PC-3 (cell line): ENCODE results near the gene CAPN13.

Experiments
- EZH2 ChIP-seq: fragments of 300-600 bp; sonication (generic); IDR thresholded peaks from one replicate; pipeline ENCODE4 v1.6.1; 2017; ENCODE audit warnings: antibody characterized with exemption, mild to moderate bottlenecking, low read length; ENCODE audit not compliant: unreplicated experiment
- TF ChIP-seq, protein P1 (sequence below): fragments of 300-600 bp; sonication (generic); conservative IDR thresholded peaks from 2 replicates; pipeline ENCODE4 v1.5.1; 2017; ENCODE audit warnings: antibody characterized with exemption, low read depth, mild to moderate bottlenecking, low read length

DNA sequence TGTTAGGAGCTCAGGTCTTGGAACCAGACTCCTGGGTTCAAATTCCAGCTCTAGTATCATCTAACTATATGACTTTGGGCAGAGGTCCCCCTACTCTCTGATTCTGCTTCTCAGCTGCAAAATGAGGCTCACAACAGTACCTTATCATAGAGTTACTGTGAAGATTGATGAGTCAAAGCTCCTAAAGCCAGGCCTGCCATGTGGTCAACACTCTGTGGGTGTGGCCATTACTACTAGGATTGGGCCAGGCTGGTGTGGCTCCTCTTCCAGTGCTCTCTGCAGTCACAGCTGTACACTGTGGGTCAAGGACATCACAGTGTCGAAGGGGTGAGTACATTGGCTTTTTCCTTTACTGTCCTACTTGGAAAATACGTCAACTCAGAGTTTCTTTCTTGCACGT lies 22.6 kb downstream of the CAPN13 start:
- TF ChIP-seq, protein P1, sequence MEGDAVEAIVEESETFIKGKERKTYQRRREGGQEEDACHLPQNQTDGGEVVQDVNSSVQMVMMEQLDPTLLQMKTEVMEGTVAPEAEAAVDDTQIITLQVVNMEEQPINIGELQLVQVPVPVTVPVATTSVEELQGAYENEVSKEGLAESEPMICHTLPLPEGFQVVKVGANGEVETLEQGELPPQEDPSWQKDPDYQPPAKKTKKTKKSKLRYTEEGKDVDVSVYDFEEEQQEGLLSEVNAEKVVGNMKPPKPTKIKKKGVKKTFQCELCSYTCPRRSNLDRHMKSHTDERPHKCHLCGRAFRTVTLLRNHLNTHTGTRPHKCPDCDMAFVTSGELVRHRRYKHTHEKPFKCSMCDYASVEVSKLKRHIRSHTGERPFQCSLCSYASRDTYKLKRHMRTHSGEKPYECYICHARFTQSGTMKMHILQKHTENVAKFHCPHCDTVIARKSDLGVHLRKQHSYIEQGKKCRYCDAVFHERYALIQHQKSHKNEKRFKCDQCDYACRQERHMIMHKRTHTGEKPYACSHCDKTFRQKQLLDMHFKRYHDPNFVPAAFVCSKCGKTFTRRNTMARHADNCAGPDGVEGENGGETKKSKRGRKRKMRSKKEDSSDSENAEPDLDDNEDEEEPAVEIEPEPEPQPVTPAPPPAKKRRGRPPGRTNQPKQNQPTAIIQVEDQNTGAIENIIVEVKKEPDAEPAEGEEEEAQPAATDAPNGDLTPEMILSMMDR = no peak
- TF ChIP-seq EZH2 = no peak
